ENCODE data around the gene RDH8.

RDH8 gene, protein sequence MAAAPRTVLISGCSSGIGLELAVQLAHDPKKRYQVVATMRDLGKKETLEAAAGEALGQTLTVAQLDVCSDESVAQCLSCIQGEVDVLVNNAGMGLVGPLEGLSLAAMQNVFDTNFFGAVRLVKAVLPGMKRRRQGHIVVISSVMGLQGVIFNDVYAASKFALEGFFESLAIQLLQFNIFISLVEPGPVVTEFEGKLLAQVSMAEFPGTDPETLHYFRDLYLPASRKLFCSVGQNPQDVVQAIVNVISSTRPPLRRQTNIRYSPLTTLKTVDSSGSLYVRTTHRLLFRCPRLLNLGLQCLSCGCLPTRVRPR

DNA sequence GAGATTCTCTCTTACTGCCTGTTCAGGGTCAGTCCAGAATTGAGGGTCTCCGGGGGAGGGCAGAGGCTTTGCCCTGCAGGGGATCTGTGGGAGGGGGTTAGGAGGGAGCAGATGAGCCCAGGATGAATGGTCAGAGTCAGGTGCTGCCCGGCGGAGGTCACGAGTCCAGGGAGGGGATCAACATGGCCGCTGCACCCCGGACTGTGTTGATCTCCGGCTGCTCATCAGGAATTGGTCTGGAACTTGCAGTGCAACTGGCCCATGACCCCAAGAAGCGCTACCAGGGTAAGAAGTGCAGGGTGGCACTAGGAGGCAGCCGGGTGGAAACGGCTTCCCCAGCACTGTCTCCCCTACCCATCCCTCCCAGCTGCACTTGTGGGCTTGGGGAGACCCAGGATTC lies at the start of gene RDH8:
Gene RDH8, plus strand, starts transcription at position 168 of the 400 bp plus-strand sequence. Its CDS starts 15 bp downstream, at position 183.
- no peak for DNase-seq

DNA sequence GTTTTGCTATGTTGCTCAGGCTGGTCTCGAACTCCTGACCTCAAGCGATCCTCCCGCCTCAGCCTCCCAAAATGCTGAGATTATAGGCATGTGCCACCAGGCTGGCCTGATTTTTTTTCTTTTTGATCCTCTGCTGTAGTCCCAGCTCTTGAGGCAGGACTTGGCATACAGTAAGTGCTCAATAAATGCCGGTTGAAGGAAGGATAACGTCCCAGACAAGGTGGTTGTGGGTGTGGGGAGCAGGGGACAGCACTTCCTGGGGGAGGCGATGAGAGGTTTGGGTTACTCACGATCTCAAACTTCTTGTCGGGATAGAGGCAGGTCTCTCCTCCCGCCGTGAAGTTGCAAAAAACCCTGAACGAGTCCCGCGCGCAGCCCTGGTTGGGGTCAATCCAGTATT lies 47.3 kb upstream of the RDH8 start:
- DNase-seq, result no peak

DNA sequence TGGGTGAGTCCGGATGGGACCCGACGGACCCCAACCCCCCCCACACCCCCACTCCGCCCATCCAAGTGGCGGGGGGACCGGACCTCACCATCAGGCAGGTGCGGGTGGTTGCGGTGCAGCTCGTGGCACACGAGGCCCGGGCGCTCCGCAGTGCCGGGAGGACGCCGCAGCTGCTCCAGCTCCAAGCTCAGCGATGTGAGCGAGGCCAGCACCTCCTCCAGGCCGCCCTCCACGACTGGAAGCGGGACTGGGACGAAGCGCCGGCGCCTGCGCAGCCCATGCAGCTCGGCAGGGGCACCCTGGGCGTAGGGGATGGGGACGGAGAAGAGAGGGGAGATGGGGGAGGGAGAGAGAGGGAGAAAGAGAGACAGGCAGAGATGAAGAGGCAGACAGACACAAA lies 46.8 kb upstream of the RDH8 start:
- DNase-seq, result no peak

DNA sequence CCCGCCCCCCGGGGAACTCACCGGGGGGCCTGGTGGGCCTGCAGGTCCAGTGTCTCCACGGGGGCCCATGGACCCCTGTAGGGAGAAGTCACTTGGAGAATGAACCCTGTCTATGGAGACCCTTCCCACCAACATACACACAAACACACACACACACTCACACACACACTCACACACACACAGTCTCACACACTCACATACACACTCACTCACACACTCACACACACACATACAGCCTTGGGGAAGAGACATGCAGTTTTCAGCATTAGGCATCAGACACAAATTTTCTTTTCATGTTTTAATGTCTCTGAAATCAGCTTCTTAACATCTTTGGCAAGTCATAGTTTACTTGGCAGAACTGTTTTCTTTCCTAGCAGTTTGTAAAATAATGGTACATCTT lies 46.0 kb upstream of the RDH8 start:
- DNase-seq, result no peak

DNA sequence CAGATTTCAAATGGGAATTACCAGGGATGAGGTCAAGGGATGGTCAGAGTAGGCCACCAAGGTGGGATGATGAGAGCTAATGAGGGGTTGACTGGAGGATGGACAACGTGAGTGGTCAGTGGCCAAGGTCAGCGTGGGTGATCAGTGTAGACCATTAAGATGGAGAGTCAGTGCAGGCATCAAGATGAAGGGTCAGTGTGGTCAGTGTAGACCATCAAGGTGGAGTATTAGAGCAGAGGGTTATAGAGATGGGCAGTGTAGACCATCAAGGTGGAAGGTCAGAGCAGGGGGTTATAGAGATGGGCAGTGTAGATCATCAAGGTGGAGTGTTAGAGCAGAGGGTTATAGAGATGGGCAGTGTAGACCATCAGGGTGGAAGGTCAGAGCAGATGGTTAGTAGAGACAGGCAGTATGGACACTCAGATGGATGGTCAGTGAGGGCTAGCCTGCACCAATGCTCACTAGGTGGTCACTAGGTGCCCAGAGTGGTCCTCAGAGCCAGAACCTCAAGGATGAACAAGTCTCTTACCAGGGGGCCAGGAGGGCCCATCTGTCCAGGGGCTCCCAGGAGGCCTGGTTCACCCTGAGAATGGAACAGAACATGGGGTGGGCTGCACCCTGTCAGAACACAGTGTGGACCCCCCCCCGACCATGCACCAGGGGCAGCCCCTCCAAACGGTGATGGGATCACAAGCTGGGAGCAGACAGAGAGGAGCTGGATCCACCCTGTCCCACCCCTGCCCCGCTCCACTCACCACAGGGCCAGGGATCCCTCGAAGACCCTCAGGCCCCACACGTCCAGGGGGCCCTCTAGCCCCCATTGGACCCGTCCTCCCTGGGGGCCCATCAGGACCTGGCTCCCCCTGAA lies 44.2 kb upstream of the RDH8 start:
- DNase-seq, result no peak

DNA sequence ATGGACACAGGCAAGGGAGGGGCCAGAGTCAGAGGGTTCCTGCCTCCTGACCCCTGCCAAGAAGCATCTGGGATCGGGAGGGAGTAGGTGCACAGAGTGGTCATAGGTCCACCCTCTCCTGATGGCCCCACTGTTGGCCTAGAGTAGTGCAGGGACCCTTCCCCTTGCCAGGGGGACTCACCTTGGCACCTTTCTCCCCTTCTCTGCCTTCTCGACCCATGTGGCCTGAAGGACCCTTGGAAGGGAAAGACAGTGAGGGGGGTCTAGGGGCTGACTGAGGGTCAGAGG lies 43.7 kb upstream of the RDH8 start:
- DNase-seq, result no peak

DNA sequence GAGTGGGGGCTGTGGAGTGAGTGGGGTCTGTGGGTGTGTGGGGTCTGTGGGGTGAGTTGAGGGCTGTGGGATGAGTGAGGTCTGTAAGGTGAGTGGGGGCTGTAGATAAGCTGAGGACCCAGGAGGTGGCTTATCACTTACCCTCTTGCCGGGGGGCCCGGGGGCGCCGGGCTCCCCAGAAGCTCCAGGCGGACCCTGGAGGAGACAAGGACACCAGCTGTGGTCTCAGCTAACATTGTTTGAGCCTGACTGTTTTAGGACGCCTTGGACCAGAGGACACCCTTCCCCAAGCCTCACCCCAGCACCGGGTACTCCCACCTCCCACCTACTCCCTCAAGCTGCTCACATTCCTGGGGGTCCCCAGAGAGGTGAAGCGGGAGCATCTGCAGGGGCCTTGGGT lies 42.8 kb upstream of the RDH8 start:
- no peak for DNase-seq

DNA sequence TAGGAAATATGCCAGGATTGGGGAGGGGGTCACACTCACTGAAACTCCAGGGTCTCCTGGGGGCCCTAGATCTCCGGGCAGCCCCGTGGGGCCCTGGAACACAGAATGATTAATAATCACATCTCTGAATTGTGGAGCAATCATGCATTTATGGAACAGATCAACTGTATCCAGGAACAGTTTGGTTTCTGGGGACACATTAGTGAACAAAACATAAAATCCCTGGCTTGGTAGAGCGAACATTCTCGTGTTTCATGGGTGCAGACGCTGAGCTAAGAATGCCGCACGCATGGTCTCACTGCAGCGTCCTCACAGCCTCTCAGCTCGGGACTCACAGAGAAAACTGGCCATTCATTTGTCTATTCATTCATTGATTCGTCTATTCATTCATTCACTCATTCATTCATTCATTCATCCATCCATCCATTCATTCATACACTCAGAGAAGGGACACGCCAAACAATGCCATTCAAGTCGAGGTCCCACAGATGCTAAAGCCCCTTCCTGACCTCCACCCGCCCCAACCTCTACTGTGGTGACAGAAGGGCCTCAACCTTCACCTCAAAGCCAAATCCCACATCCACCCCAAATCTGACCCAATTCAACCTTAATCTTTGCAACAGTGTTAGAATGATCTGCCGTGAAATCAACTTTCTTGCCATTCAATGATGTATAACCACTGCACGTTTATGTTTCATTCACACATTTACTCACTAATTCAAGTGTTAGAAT lies 42.0 kb upstream of the RDH8 start:
- DNase-seq, result no peak

DNA sequence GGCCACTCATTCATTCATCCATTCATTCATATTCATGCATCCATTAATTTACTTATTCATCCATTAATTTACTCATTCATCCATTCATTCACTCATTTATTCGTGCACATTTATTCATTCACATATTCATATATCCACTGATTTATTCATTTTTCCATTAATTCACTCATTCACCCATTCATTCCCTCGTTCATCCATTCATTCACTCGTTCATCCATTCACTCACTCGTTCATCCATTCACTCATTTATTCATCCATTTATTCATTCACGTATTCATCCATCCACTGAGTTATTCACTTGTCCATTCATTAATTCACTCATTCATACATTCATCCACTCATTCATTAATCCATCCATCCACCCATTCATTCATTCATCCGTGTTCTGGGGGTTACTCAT lies 41.2 kb upstream of the RDH8 start:
- no peak for DNase-seq

DNA sequence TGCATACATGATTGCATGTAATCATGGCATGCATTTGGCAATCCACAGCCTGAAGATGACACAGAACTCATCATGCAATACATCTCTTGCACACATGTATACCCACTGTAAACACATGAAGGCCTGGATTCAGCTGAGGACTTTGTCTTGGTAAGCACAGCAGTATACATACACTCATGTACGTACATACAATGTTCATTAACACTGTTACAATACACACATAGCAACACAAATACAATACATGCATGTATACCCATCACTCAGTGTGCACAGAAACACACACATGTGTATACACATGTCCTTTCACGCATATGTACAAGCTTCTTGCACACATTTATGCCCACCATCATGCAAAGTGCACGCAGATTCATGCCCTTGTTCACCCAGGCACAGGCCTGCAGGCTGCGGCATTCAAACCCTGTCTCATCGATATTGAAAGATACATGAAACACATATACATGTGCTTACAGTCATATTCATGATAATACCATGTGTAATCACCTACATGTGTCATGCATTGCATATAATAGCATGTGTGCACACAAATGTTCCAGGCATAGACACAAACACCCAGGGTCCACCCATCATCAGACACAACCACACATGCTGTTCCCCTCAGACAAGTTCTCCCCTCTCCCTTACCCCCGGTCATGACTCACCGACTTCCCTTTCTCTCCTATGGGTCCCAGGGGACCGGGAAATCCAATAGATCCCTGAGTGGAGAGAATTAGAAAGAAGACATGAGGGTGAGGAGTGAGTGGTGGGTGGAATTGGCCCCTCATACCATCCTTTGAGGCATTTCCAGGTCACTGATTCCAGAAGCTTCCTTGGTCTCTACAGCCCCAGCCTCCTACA lies 31.6 kb upstream of the RDH8 start:
- no peak for DNase-seq

DNA sequence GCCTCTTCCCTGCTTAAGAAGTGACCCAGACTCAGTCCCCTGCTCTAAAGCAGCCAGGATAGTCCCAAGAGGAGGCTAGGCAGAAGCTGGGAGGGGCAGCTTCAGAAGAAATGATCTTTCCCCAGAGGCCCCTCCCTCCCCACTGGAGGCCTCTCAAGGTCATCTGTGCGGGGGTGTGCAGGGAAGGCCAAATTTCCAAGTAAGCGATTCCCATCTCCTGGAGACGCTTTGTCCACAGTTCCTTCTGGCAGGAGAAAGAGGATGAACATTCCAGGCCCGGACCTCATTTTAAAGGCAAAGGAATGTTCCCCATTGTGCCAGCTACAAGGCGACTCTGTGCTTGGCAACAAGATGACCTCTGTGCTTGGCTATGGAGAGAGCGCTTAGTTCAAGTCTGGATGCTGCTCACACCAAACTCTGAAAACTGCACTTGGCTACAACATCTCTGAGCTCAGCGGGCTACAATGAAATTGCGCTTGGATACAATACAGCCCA lies 26.4 kb upstream of the RDH8 start:
- DNase-seq, result no peak

DNA sequence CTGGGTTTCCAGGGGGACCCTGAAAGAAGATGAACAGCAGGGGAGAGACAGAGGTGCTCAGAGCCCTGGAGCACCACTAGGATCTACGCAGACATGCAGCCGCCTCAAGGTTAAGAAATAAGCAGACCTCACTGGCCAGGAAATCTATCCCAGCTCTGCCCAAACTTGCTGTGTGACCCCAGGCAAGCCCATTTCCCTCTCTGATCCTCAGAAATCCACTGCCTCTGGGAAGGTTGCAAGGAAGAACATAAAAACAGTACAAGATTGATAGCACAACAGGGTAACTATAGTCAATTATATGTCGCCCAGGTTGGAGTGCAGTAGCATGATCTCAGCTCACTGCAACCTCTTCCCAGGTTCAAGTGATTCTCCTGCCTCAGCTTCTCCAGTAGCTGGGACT lies 23.8 kb upstream of the RDH8 start:
- no peak for DNase-seq

DNA sequence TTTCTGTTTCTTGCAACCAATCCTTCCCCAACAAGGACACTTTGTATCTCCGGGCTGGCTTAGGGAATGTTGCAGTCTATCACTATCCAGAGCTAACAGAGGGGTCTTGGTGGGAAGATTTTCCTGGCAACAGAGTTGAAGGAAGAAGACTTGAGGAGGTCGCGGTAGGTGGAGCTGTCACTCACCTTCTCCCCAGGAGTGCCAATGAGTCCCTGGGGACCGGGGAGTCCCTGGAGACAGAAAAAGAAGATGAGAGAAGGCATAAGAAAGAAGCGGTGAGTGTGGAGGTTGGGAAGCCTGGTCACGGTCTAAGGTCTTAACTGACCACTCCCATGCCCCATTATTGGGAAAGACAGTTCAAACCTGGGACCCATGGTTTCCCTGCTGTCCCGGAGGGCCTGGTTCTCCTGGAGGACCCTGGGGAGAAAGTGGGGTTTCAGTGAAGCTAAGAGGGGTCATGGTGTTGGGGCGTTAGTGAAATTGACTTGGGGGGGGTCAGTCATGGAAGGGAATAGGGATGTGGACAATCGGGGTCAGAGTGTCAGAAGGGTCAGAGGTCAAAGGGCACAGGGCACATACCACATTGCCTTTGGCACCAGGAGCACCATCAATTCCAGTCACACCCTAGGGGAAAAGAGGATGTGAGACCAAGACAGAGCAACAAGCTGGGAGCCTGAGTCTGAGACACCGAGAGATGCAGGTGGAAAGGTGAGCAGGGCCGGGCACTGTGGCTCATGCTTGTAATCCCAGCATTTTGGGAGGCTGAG lies 21.7 kb upstream of the RDH8 start:
- DNase-seq, result no peak

DNA sequence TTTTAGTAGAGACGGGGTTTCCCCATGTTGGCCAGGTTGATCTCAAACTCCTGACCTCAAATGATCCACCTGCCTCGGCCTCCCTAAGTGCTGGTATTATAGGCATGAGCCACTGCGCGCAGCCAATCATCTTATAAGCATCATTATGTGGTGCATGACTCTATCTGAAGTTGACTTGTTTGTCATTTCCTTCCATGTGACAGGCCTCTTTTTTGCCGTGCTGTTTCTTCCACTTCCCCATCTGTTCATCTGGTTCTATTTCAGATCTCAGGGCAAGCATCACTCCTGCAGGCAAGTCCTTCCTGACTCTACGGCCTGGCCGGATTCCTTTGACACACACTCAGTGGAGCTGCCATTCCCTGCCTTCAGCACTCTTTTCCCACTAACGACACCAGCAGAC lies 18.2 kb upstream of the RDH8 start:
- DNase-seq, result no peak

DNA sequence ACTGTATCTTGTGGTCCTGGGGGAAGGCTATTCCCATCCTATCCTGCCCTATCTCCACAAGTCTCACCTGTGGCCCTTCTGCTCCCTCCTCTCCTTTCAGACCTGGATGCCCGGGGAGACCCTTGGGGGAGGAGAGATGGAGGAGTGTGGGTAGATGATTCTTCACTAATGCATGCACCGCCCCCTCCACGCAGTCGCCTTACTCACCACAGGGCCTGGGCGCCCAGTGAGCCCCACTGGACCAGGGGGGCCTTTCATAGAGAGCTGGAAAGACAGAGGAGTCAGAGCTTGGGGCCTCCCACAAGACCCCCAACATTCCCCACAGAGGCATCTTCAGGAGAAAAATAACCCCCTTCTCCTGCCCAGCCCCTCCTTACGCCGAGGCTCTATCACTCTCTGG lies 17.3 kb upstream of the RDH8 start:
- no peak for DNase-seq

DNA sequence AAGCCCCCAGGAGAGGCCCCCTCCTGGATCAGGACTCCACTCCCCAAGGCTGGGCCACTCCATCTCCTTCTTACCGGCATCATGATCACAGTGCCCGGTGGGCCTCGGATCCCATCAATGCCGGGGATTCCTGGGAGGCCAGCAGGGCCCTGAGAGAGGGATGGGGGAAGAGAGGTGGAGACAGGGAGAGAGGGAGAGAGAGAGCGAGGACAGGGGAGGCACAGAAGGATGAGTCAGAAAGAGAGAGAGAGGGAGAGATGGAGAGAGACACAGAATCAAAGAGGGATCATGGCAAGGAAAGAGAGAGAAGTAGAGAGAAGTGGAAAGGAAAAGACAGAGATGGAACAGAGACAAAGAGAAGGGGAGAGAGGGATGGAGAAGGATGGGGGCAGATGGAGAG lies 16.7 kb upstream of the RDH8 start:
- DNase-seq, result no peak

DNA sequence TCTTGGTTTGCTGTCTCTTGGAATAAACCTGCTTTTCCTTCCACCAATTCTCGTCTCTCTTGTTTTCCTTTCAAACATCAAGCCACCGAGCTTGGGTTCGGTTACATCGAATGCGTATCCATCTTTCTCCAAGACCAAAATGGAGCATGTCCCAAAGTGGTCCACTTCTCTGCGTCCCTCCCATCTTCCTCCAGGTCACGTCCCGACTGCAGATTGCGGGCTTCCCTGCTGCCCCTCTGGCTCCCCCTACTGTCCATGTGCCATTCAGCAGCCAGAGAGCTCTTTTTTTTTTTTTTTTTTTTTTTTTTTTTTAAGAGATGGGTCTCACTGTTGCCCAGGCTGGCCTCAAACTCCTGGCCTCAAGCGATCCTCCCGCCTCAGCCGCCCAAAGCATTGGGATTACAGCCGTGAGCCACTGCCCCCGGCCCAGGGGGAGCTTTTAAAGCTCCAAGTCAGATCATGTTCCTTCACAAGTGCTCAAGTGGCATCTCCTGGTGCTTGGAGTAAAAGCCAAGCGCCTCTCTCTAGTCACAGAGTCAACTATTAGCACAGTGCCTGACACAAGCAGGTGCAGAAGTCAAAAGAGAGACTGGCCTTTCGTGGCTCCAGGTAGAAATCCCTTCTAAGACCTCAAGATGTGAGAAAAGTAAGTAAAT lies 13.0 kb upstream of the RDH8 start:
- peak; percentile 76 for DNase-seq

DNA sequence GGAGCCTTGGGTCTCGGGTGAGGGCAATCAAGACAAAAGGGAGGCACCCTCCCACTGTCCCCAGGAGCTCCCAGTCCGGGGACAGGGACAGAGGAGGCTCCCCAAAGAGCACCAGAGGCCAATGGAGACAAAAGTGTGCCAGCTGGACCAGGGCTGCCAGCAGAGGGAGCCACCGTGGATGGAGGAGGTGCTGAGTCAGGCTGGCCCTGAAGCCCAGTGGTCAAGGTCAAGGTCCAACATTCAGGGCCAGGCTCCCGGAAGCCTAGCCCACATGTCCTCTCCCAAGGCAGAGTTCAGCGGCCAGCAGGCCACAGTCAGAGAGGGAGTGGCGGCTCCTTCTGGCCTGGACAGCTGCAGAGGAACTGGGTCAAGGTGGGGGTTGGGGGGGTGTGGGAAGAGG lies 11.4 kb upstream of the RDH8 start:
- no peak for DNase-seq

DNA sequence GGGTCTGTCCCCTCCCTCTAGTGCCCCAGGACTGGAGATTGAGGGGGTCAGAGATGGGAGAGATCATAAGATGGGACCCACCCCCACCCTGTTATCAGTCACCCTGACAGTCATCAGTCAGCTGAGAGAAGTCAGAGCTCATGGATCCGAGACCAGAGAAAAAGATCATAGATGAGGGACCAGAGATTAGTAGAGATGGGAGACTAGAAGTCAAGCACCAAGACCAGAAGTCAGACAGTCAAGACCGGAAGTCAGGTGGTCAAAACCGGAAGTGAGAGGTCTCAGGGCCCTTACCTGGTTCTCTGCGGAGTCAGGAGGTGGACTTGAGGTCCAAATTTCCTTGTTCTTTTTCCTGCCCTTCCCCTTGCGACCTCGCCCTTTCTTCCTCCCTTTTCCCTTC lies 10.0 kb upstream of the RDH8 start:
- DNase-seq, result no peak

DNA sequence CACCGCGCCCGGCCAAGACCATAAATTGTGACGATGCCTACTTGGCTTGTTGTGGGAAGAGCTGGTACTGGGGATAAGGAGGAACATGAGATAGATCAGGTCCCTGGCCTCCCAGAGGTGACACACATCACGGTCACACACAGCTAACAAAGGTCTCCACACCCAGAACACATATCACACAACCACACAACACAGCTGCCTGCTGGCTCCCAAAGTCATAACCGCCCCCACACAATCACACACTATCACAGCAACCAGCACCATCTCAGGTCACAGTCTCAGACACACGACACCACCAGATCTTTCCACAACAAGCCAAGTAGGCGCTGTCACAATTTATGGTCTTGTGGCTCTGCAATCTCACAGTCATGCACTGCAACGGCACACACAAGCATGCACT lies 8.7 kb upstream of the RDH8 start:
- DNase-seq, result no peak

DNA sequence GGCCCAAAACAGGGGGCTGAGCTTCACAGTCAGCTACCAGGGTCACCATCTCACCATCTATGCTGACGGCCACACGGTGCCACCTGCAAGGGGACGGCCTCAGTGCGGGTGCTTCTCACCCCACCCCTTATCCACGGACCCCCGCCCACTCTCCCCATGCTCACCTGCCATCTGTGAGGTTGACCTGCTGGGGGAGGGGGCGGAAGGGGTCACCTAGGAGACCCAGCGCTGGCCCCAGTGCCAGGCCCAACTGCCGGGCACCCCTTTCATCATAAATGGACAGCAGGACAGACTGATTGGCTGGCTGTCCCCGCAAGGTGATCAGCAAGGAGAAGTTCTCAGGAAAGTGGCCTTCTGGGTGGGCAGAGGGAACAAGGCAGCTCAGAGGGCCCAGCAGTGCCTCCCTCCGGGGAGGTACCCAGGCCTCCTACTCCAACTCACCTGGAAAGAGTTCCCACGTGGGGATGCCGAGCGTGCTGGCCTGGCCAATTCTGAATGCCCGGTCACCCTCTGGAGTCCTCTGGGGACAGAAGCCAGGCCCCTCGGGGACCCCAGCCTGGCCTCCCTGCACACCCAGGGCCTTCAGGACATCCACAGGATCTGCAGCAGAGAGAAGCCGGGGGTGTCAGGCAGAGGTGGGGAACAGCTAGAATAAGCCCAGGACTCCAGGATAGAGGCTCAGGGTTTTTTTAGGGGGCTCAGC lies 7.5 kb upstream of the RDH8 start:
- DNase-seq, result no peak
